Activated CD4-positive, alpha-beta T cell treated with anti-CD3 and anti-CD28 coated beads for 1 hour (primary cell): ENCODE results near the gene PTPN22.
A peak's percentile ranks its signal among the peaks of the same experiment; 100 is the strongest.

Experiments used
- DNase-seq: peaks from one replicate; pipeline ENCODE4 v3.0.0-alpha.2; 2020

PTPN22 gene

GRCh38 chr1:113793878-113794834 is 77.4 kb downstream of the PTPN22 start:
- DNase-seq = no peak

- no peak for DNase-seq
These were observed 78.5 kb downstream of the PTPN22 start for GRCh38 chr1:113792986-113793385.

- DNase-seq = no peak
These were observed 79.0 kb downstream of the PTPN22 start for GRCh38 chr1:113792471-113792870.

GRCh38 chr1:113788802-113789201 is 82.7 kb downstream of the PTPN22 start:
- DNase-seq = no peak

GRCh38 chr1:113787663-113788062 is 83.8 kb downstream of the PTPN22 start:
- no peak for DNase-seq

- no peak for DNase-seq
These were observed 85.4 kb downstream of the PTPN22 start for GRCh38 chr1:113786069-113786468.

GRCh38 chr1:113784104-113784779 is 87.3 kb downstream of the PTPN22 start:
- no peak for DNase-seq

GRCh38 chr1:113783254-113784103 is 88.0 kb downstream of the PTPN22 start:
- DNase-seq = peak; percentile 11

GRCh38 chr1:113782406-113782805 is 89.1 kb downstream of the PTPN22 start:
- DNase-seq = no peak

- no peak for DNase-seq
These were observed 91.0 kb downstream of the PTPN22 start for GRCh38 chr1:113780374-113781146.

GRCh38 chr1:113779542-113779941 is 92.0 kb downstream of the PTPN22 start:
- DNase-seq = no peak

- DNase-seq = no peak
These were observed 94.0 kb downstream of the PTPN22 start for GRCh38 chr1:113777561-113777960.

GRCh38 chr1:113770031-113770430 is 101.5 kb downstream of the PTPN22 start:
- no peak for DNase-seq

GRCh38 chr1:113769601-113769970 is 101.9 kb downstream of the PTPN22 start:
- no peak for DNase-seq

- DNase-seq = no peak
These were observed 102.5 kb downstream of the PTPN22 start for GRCh38 chr1:113768916-113769600.

- DNase-seq = no peak
These were observed 105.9 kb downstream of the PTPN22 start for GRCh38 chr1:113765306-113766230.
